ENCODE measurements around the gene AGPAT2.
"Not testable (repeated sequence)": the region's sequence is repeated elsewhere in the genome, so short reads cannot be mapped to it uniquely, and the experiment has no call there.

Gene AGPAT2

GRCh38 chr9:136711751-136712689 lies 24.8 kb upstream of the AGPAT2 start, which contains the start of gene DIPK1B:
TSS of gene DIPK1B (plus strand) at chr9:136712572. CDS start at chr9:136712666, 94 bp downstream.
- peaks cover 11% of the 10 kb centered on the region for H3K27me3 Mint-ChIP-seq
- no peaks in the 10 kb centered on the region for H3K9me3 Mint-ChIP-seq
- peak within 1 kb of the TSS; percentile 76 for H3K4me3 Mint-ChIP-seq
- no peak within 1 kb of the TSS for H3K27ac Mint-ChIP-seq
- H3K4me1 Mint-ChIP-seq = peaks cover 4% of the 10 kb centered on the region
- H3K36me3 Mint-ChIP-seq = no peaks in the 10 kb centered on the region

GRCh38 chr9:136711219-136711648 lies 24.0 kb upstream of the AGPAT2 start:
- H3K36me3 Mint-ChIP-seq, H3K9me3 Mint-ChIP-seq: not testable (repeated sequence)
- H3K4me3 Mint-ChIP-seq = peak overlapping the region; percentile 76

GRCh38 chr9:136710543-136710942 lies 23.3 kb upstream of the AGPAT2 start:
- H3K27me3 Mint-ChIP-seq = peaks cover 11% of the 10 kb centered on the region
- no peak overlapping the region for H3K4me3 Mint-ChIP-seq
- H3K36me3 Mint-ChIP-seq = no peaks in the 10 kb centered on the region
- H3K9me3 Mint-ChIP-seq = no peaks in the 10 kb centered on the region
- H3K27ac Mint-ChIP-seq = peak overlapping the region; percentile 30
- H3K4me1 Mint-ChIP-seq = peaks cover 4% of the 10 kb centered on the region

More at GRCh38 chr9:136711219-136711648, 24.0 kb upstream of the AGPAT2 start:
- peaks cover 11% of the 10 kb centered on the region for H3K27me3 Mint-ChIP-seq
- H3K27ac Mint-ChIP-seq, H3K4me1 Mint-ChIP-seq: not testable (repeated sequence)

GRCh38 chr9:136709454-136710109 lies 22.3 kb upstream of the AGPAT2 start:
- Mint-ChIP-seq H3K27ac (no peak overlapping the region), H3K4me1 (peaks cover 4% of the 10 kb centered on the region), H3K36me3 (no peaks in the 10 kb centered on the region), H3K4me3 (no peak overlapping the region), H3K9me3 (no peaks in the 10 kb centered on the region), H3K27me3 (peaks cover 11% of the 10 kb centered on the region)

- no peak overlapping the region for H3K4me3 Mint-ChIP-seq
- H3K9me3 Mint-ChIP-seq = no peaks in the 10 kb centered on the region
- H3K27me3 Mint-ChIP-seq = peaks cover 11% of the 10 kb centered on the region
- H3K4me1 Mint-ChIP-seq = peaks cover 4% of the 10 kb centered on the region
- no peak overlapping the region for H3K27ac Mint-ChIP-seq
- no peaks in the 10 kb centered on the region for H3K36me3 Mint-ChIP-seq
Measured at GRCh38 chr9:136707849-136708517, 20.7 kb upstream of the AGPAT2 start.

GRCh38 chr9:136707011-136707410 lies 19.8 kb upstream of the AGPAT2 start:
- H3K27ac Mint-ChIP-seq = no peak overlapping the region
- H3K4me3 Mint-ChIP-seq = no peak overlapping the region
- H3K36me3 Mint-ChIP-seq = no peaks in the 10 kb centered on the region
- no peaks in the 10 kb centered on the region for H3K9me3 Mint-ChIP-seq
- H3K27me3 Mint-ChIP-seq = peaks cover 11% of the 10 kb centered on the region
- peaks cover 4% of the 10 kb centered on the region for H3K4me1 Mint-ChIP-seq

GRCh38 chr9:136705564-136705963 lies 18.3 kb upstream of the AGPAT2 start:
- Mint-ChIP-seq H3K4me3 (no peak overlapping the region), H3K4me1 (peaks cover 13% of the 10 kb centered on the region), H3K36me3 (no peaks in the 10 kb centered on the region), H3K27me3 (peaks cover 3% of the 10 kb centered on the region), H3K9me3 (no peaks in the 10 kb centered on the region), H3K27ac (no peak overlapping the region)

GRCh38 chr9:136704741-136705140 lies 17.5 kb upstream of the AGPAT2 start:
- not testable (repeated sequence) for H3K4me3 Mint-ChIP-seq, H3K27me3 Mint-ChIP-seq, H3K9me3 Mint-ChIP-seq, H3K36me3 Mint-ChIP-seq, H3K27ac Mint-ChIP-seq
- peaks cover 17% of the 10 kb centered on the region for H3K4me1 Mint-ChIP-seq

- Mint-ChIP-seq H3K4me1 (peaks cover 17% of the 10 kb centered on the region), H3K27me3 (peaks cover 5% of the 10 kb centered on the region), H3K9me3 (no peaks in the 10 kb centered on the region), H3K36me3 (no peaks in the 10 kb centered on the region), H3K4me3 (no peak overlapping the region), H3K27ac (no peak overlapping the region)
Measured at GRCh38 chr9:136703276-136703860, 16.1 kb upstream of the AGPAT2 start.

- Mint-ChIP-seq H3K27ac (peak overlapping the region; percentile 52), H3K9me3 (no peaks in the 10 kb centered on the region), H3K4me3 (peak overlapping the region; percentile 74), H3K27me3 (peaks cover 5% of the 10 kb centered on the region), H3K4me1 (peaks cover 17% of the 10 kb centered on the region), H3K36me3 (no peaks in the 10 kb centered on the region)
Measured at GRCh38 chr9:136701668-136702053, 14.4 kb upstream of the AGPAT2 start.

GRCh38 chr9:136700959-136701667 lies 13.9 kb upstream of the AGPAT2 start:
- peak overlapping the region; percentile 74 for H3K4me3 Mint-ChIP-seq
- peaks cover 17% of the 10 kb centered on the region for H3K4me1 Mint-ChIP-seq
- H3K36me3 Mint-ChIP-seq = no peaks in the 10 kb centered on the region
- no peaks in the 10 kb centered on the region for H3K9me3 Mint-ChIP-seq
- H3K27ac Mint-ChIP-seq = peak overlapping the region; percentile 86
- H3K27me3 Mint-ChIP-seq = peaks cover 5% of the 10 kb centered on the region

GRCh38 chr9:136700304-136700703 lies 13.0 kb upstream of the AGPAT2 start:
- H3K36me3 Mint-ChIP-seq = no peaks in the 10 kb centered on the region
- peaks cover 17% of the 10 kb centered on the region for H3K4me1 Mint-ChIP-seq
- H3K9me3 Mint-ChIP-seq = no peaks in the 10 kb centered on the region
- peak overlapping the region; percentile 55 for H3K27ac Mint-ChIP-seq
- peaks cover 5% of the 10 kb centered on the region for H3K27me3 Mint-ChIP-seq
- H3K4me3 Mint-ChIP-seq = no peak overlapping the region

- Mint-ChIP-seq H3K4me3 (no peak overlapping the region), H3K27ac (no peak overlapping the region)
Measured at GRCh38 chr9:136698635-136699246, 11.5 kb upstream of the AGPAT2 start.

GRCh38 chr9:136697821-136698526 lies 10.7 kb upstream of the AGPAT2 start:
- Mint-ChIP-seq H3K4me3 (no peak overlapping the region), H3K36me3 (no peaks in the 10 kb centered on the region), H3K27ac (no peak overlapping the region), H3K9me3 (no peaks in the 10 kb centered on the region), H3K27me3 (peaks cover 9% of the 10 kb centered on the region), H3K4me1 (peaks cover 17% of the 10 kb centered on the region)

More at GRCh38 chr9:136698635-136699246, 11.5 kb upstream of the AGPAT2 start:
- Mint-ChIP-seq H3K27me3 (peaks cover 5% of the 10 kb centered on the region), H3K9me3 (no peaks in the 10 kb centered on the region), H3K36me3 (no peaks in the 10 kb centered on the region), H3K4me1 (peaks cover 17% of the 10 kb centered on the region)

Measured in activated naive CD4-positive, alpha-beta T cell treated with anti-CD3 and anti-CD28 coated beads, Interleukin-2, amount 50 U/mL, for 24 hours (primary cell).